ENCODE data around the gene TMEM69.
"Not testable (repeated sequence)": the region's sequence is repeated elsewhere in the genome, so short reads cannot be mapped to it uniquely, and the experiment has no call there.

The TMEM69 gene

GRCh38 chr1:45677751-45678245 lies 10.2 kb upstream of the TMEM69 start:
- DNase-seq (ENCODE audit: low spot score): no peak

DNA sequence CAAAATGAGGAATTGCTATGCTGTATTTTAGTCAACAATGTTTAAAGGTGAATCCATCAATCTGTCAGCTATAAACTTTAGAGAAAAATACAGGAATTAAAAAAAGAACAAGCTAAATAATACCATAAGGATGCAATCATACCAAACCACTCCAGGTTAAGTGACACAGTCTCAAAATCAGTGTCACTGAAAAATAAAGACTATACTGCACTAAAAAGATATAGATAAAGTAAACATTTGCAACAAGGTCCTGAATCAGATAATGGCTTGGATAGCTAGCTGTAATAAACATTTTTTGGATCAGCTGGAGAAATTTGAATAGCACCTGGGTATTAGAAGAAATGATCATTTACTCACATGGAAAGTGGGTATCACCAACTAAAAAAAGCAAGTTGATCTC lies 9.5 kb upstream of the TMEM69 start:
- DNase-seq (ENCODE audit: low spot score): no peak

- no peak for DNase-seq (ENCODE audit: low spot score)
Observed at GRCh38 chr1:45679123-45679522, 8.9 kb upstream of the TMEM69 start.

DNA sequence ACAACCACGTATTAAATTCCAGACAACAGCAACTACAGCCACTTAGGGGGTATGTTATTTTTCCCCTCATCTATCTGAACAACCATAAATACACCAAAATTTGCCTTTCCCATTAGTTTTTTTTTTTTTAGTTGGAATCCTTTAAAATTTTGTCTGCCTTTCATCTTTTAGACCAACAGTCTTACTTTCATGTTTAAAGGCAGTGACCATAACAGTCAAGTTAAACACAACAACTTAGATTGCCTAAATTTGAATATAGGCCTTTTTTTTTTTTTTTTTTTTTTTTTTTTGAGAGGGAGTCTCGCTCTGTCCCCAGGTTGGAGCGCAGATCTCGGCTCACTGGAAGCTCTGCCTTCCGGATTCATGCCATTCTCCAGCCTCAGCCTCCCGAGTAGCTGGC lies 5.0 kb upstream of the TMEM69 start:
- no peak for DNase-seq (ENCODE audit: low spot score)

GRCh38 chr1:45684402-45684801 lies 3.6 kb upstream of the TMEM69 start:
- DNase-seq (ENCODE audit: low spot score): no peak

- DNase-seq (ENCODE audit: low spot score): peak; percentile 52
Observed at GRCh38 chr1:45685308-45686014, 2.5 kb upstream of the TMEM69 start.

DNA sequence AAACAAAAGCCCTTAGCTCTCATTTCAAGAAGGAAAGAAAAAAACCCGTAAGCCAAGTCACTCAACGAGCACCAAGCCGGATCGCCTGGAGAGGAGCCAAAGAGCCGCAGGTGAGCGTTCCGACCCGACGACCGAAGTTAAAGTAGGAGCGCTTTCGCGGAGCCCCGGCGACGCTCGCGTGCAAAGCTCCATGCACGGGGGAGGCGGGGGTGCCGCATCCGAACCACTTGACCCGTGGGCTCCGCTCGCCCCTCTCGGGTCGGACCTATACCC lies 2.0 kb upstream of the TMEM69 start:
- DNase-seq (ENCODE audit: low spot score): peak; percentile 75

GRCh38 chr1:45686288-45687013 lies 1.5 kb upstream of the TMEM69 start, which contains the start of gene GPBP1L1:
TSS of gene GPBP1L1 (minus strand) at chr1:45686533. CDS start at chr1:45659087, 27,446 bp downstream.
- peak; percentile 96 for DNase-seq (ENCODE audit: low spot score)

DNA sequence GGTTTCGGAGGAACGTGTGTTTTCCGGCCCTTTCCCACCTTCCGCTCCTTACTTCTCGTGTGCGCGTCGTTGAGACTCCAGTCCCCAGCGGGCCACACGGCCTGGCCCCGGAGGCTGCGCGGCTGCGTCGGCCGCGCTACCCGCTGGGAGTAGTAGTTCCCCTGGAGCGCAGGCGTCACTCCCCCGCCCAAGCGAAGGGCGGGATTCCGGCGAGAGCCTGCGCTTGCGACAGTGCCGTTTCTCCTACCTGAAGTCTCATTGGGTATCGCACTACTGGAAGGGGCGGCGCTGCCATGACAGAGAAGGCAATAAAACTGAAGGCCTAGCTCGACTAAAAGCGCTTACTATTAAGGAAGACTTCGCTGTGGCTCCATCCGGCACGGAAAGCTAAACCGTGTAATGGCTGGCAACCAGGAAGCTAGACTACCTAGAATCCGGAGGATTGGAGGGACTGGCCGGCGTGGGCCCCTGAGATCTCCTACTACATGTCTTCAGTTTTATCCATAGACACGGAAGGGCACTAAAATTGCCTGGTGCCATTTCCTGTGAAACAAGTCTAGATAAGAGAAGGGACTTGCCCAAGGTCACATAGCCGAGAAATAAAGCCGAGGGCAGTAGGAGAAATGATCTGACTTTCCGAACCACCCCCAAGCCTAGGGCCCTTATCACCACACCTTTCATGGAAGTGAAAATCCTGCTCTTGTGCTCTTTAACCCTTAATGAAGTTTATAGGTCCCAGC lies 797 bp upstream of the TMEM69 start:
- peak; percentile 99 for DNase-seq (ENCODE audit: low spot score)

GRCh38 chr1:45693811-45694210 lies 5.8 kb downstream of the TMEM69 start:
- DNase-seq (ENCODE audit: low spot score): not testable (repeated sequence)

- no peak for DNase-seq (ENCODE audit: low spot score)
Observed at GRCh38 chr1:45694823-45695222, 6.8 kb downstream of the TMEM69 start.

- DNase-seq (ENCODE audit: low spot score): no peak
Observed at GRCh38 chr1:45704637-45705036, 16.7 kb downstream of the TMEM69 start.

- DNase-seq (ENCODE audit: low spot score): no peak
Observed at GRCh38 chr1:45713711-45714110, 25.7 kb downstream of the TMEM69 start.

- DNase-seq (ENCODE audit: low spot score): no peak
Observed at GRCh38 chr1:45716700-45717099, 28.7 kb downstream of the TMEM69 start.

DNA sequence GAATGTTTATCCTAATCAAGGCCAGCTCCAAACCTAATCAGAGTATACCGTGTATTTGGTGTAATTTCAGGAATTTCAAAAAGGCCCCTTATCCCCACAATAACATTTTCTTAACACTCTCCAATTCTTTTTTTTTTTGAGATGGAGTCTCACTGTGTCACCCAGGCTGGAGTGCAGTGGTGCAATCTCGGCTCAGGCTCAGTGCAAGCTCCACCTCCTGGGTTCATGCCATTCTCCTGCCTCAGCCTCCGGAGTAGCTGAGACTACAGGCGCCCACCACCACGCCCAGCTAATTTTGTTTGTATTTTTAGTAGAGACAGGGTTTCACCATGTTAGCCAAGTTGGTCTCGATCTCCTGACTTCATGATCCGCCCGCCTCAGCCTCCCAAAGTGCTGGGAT lies 29.4 kb downstream of the TMEM69 start:
- not testable (repeated sequence) for DNase-seq (ENCODE audit: low spot score)

GRCh38 chr1:45718289-45718688 lies 30.3 kb downstream of the TMEM69 start:
- DNase-seq (ENCODE audit: low spot score): no peak

GRCh38 chr1:45721207-45721606 lies 33.2 kb downstream of the TMEM69 start:
- DNase-seq (ENCODE audit: low spot score): no peak

DNA sequence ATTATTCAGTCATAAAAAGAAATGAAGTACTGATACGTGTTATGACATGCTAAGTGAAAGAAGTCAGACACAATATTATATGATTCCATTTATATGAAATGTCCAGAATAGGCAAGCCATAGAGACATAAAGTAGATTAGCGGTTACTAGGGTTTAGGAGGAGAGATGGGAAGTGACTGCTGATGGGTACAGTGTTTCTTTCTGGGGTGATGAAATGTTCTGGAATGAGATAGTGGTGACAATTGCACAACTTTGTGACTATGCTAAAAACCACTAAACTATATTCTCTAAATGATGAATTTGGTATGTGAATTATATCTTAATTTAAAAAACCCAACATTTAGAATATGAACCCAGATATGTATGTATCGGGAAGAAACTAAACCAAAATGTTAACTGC lies 34.8 kb downstream of the TMEM69 start:
- DNase-seq (ENCODE audit: low spot score): no peak

GRCh38 chr1:45723248-45723930 lies 35.4 kb downstream of the TMEM69 start:
- DNase-seq (ENCODE audit: low spot score): no peak

DNA sequence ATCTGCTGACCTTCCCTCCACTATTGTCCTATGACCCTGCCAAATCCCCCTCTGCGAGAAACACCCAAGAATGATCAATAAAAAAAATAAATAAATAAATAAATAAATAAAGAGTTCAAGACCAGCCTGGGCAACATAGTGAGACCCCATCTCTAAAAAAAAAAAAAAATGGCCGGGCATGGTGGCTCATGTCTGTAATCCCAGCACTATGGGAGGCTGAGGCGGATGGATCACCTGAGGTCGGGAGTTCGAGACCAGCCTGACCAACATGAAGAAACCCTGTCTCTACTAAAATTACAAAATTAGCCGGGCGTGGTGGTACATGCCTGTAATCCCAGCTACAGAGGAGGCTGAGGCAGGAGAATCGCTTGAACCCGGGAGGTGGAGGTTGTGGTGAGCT lies 38.0 kb downstream of the TMEM69 start:
- not testable (repeated sequence) for DNase-seq (ENCODE audit: low spot score)

DNA sequence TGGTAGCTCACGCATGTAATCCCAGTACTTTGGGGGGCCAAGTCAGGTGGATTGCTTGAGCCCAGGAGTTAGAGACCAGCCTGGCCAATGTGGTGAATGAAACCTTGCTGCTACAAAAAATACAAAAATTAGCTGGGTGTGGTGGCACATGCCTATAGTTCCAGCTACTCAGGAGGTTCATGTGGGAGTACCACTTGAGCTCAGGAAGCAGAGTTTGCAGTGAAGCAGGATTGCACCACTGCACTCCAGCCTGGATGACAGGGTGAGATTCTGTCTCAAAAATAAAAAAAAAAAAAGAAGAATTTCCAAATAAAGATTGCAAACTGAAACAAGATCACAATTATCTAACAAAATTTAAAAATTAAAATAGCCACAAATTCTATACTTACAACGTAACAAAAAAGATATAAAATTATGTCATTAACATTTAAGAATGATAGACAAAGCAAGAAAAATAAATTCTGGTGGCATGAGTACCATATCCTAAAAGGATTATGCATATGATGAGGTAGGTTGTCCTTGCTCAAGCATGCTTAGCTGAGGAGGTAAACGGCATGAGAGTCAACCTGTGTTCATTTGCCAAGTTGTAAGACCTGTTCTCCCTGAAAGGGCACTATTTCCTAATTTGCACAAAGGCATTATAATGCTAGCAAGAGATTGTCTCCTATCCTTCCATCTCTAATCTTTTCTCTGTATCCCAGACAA lies 42.2 kb downstream of the TMEM69 start:
- DNase-seq (ENCODE audit: low spot score): no peak
